Mononuclear cell (primary cell): ENCODE measurements around the gene TMEM161A. TPM values are rescaled to one million over a fixed set of nuclear protein-coding genes. Genes with fewer than 3 reads are reported as not detected.
"Not testable (repeated sequence)": the region's sequence is repeated elsewhere in the genome, so short reads cannot be mapped to it uniquely, and the experiment has no call there.

Experiments used
- H3K27me3 ChIP-seq: 2 replicates; pipeline ENCODE4 v1.6.0; 2011; ENCODE audit warnings: low read length, control low read depth; ENCODE audit not compliant: insufficient read depth
- H3K4me1 ChIP-seq: 2 replicates; pipeline ENCODE4 v1.5.1; 2011; ENCODE audit warnings: mild to moderate bottlenecking, low read length, control low read depth; ENCODE audit not compliant: insufficient read depth
- H3K4me3 ChIP-seq: 2 replicates; pipeline ENCODE4 v1.5.1; 2011; ENCODE audit warnings: mild to moderate bottlenecking, low read length, moderate library complexity
- H3K9me3 ChIP-seq: 2 replicates; pipeline ENCODE4 v1.5.1; 2011; ENCODE audit warnings: low read depth, mild to moderate bottlenecking, control low read depth, low read length
- total RNA-seq: library from RNA; depleted of rRNA; stranded (reverse); fragments of >200 nt; gene quantifications from one replicate; pipeline ENCODE4 v1.2.3, GENCODE V29; 2012

Gene TMEM161A
- total RNA-seq, 1 donor = 5.5 TPM

DNA sequence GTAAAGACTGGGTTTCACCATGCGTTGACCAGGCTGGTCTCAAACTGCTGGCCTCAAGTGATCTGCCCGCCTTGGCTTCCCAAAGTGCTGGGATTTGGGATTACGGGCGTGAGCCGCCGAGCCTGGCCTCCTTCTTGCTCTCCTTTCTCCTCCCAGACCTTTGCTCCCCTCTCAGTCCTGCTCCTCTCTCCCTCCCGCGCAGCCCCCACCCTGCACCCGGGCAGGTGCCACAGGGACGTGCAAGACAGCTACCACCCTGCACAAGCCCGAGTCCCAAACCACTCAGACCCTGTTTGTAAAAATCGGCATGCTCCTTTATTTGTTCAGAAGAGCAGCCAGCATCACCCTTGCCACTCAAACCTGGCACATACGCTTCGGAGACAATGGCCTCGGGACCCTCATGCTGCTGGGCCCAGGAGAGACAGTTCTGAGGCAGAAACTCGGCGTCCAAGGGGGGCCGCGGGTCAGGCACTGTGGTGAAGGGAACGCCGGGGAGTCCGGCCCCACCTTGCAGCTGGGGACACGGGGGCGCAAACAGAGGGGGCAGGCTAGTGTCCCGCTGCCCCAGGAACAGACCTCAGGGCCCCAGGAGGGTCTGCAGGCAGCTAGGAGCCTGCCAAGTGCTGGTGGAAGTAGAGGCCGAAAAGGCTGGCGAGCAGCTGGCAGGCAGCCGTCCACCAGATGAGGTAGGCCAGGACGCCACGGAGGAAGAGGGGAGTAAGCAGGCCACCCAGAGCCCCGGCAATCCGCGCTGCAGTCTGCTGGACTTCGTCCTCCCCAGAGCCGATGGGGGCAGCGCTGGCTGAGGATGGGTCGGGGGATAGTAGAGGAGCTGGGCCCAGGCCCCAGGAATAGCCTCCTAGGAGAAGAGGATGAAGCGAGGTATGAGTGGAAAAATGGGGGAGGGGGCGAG lies 18.7 kb downstream of the TMEM161A start:
- H3K4me1 ChIP-seq = no peaks in the 10 kb centered on the region
- H3K4me3 ChIP-seq = no peak overlapping the region
- H3K27me3 ChIP-seq = no peaks in the 10 kb centered on the region
- no peaks in the 10 kb centered on the region for H3K9me3 ChIP-seq

DNA sequence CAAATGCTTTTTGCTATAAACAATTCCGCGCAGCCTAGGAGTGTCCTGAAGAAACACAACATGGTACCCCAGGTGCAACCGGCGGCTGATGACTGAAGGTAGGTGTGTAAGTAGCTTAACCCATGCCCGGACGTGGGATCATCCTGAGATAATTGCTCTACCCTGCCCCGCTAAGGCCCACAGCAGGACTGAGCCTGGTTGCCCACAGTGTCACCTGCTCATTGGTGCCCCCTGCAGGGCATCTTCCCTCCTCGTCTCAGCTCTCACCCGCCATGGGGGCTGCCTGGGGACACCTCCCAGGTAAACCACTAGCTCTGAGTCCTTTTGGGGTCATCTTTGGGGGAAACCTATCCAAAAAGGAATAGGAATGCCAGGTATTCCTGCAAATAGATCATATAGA lies 22.3 kb downstream of the TMEM161A start:
- no peaks in the 10 kb centered on the region for H3K27me3 ChIP-seq
- H3K4me1 ChIP-seq = no peaks in the 10 kb centered on the region
- no peak overlapping the region for H3K4me3 ChIP-seq
- H3K9me3 ChIP-seq = no peaks in the 10 kb centered on the region

DNA sequence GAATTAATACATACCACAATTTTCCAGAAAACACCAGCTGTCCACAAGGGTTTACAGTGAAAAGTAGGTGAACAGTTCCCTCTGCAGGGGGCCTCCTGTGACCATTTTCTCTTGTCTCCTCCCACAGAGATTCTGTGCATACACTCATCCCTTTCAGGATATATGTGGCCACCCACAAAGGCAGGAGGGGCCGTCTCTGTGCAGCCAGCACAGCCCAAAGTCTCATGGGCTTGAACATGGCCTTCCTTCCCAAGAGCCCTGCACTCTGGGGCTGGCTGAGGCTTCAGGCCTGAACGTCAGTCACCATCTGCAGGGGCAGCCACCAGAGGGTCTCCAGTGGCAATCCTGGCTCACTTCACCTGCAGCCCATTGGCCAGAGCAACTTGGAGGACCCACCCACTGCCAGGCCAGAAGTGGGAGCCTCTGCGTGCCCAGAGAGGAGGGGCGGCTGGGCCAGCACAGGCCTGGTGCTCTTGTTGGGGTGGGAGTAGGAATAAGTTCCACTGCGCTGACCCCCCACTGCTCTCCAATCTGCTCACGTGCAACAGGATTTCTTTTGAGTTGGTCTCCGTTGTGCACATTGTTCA lies 25.1 kb downstream of the TMEM161A start:
- no peaks in the 10 kb centered on the region for H3K27me3 ChIP-seq
- no peaks in the 10 kb centered on the region for H3K9me3 ChIP-seq
- H3K4me1 ChIP-seq = peaks cover 6% of the 10 kb centered on the region
- no peak overlapping the region for H3K4me3 ChIP-seq

DNA sequence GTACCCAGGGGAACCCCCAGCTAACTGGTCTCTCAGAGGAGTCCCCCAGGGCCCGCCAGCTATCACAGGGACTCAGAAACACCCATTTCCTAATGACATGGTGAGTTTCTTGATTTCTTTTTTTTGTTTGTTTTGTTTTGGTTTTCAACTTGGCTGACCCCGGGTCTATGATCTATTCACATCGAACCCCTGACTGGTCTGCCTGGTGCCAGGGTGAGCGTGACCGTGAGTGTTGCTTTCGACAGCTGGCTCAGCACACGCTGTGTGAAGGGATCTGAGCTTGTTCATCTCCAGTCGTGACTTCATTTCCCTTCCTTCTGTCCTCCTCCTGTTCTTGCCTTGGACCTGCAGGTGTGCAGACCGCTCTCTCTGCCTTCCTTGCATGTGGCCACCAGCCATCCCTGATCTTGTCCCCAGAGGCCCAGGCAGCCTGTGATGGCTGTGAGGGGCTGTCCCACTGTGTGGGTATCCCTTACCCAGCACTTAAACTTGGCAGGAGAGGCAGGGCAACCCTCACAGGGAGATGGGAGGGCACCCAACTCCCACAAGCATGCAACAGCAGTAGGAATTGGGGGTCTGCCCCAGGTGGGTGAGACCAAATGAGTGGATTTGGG lies 26.2 kb downstream of the TMEM161A start:
- Histone ChIP-seq H3K4me3 (no peak overlapping the region), H3K4me1 (peaks cover 6% of the 10 kb centered on the region), H3K9me3 (no peaks in the 10 kb centered on the region), H3K27me3 (no peaks in the 10 kb centered on the region)

DNA sequence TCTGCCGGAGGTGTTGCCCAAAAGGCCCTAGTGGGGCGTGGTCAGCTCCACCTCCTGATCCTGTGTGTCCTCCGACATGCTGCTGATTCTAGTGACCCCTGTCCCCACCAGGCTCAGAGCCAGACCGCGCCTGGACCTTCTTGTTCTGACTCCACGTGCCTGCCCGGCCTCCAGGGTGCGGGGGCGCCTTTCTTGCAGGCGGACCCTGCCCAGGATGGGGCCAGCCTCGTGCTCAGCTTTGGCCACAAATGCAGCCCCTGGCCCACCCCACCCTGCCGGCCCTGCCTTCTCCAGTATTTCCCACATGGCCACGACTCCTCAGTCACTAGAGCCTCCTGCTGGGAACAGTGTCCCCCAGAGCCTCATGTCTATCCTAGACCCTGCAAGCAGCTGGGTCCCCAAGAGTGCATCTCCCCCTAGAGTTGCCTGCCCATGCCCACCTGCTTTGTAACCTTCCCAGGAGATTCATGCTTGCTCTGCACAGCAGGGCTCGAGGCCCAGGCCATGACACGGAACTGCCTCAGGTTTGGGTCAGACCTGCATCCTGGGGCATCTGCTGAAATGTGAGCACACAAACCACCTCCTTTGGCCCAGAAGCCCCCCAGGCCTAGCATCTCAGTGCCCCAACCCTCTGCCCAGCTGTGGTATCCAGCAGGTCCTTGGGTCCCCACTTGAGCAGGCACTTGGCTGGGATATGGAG lies 27.0 kb downstream of the TMEM161A start:
- H3K9me3 ChIP-seq = no peaks in the 10 kb centered on the region

DNA sequence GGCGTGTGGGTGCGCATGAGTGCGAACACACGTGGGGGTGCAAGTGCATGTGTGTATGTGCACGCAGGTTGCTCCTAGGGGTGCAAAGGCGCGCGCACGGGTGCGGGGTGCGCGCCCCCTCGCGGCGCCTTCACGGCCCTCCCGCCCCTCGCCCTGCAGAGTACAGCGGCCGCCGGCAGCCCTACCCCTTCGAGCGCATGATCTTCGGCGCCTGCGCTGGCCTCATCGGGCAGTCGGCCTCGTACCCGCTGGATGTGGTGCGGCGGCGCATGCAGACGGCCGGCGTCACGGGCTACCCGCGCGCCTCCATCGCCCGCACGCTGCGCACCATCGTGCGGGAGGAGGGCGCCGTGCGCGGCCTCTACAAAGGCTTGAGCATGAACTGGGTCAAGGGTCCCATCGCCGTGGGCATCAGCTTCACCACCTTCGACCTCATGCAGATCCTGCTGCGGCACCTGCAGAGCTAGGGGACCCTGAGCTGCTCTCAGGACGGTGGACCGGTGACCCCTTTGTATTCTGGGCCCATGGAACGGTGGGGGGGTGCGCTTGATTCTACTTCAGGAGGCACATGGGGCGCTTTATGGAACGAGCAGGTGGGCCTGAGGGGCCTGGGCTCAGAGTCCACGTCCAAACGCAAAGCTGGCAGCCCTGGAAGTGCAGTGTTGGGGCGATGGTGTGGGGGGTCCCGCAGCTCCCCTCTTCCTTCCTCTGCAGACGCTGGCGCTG lies 27.7 kb downstream of the TMEM161A start:
- Histone ChIP-seq H3K9me3 (no peaks in the 10 kb centered on the region), H3K4me3 (no peak overlapping the region), H3K4me1 (peaks cover 6% of the 10 kb centered on the region), H3K27me3 (no peaks in the 10 kb centered on the region)

More for the DNA sequence above, 27.0 kb downstream of the TMEM161A start:
- H3K4me3 ChIP-seq = no peak overlapping the region
- no peaks in the 10 kb centered on the region for H3K27me3 ChIP-seq
- peaks cover 6% of the 10 kb centered on the region for H3K4me1 ChIP-seq

DNA sequence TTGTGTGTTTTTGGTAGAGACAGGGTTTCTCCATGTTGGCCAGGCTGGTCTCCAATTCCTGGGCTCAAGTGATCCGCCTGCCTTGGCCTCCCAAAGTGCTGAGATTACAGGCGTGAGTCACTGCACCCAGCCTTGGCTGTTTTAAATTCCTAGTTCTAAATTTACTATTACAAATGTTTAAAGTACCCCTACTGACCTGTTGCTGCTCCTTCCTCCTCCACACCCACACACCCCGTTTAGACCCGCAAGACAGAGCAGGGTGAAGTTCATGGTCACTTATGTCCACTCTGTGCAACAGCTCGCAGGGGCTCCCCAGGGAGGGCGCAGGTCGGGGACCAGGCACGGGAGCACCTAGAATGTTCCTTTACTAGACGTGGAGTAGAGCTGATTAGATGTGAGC lies 28.7 kb downstream of the TMEM161A start:
- Histone ChIP-seq H3K27me3 (no peaks in the 10 kb centered on the region), H3K9me3 (no peaks in the 10 kb centered on the region), H3K4me1 (peaks cover 6% of the 10 kb centered on the region), H3K4me3 (no peak overlapping the region)

DNA sequence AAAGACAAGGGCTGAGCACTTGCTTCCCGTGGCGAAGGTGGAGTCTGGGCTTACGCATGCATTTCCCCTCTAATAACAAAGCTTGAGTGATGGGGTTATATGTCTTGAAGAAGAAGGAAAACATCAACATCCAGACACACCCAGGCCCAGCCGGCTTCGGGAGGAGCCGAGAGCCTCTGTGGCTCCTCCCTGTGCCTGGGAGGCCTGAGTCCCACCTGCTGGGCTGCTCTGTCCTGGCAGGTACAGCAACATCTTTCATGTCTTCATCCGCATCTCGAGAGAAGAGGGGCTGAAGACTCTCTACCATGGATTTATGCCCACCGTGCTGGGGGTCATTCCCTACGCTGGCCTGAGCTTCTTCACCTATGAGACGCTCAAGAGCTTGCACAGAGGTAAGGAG lies 30.6 kb downstream of the TMEM161A start:
- Histone ChIP-seq H3K4me3 (no peak overlapping the region), H3K9me3 (no peaks in the 10 kb centered on the region), H3K4me1 (peaks cover 6% of the 10 kb centered on the region), H3K27me3 (no peaks in the 10 kb centered on the region)

DNA sequence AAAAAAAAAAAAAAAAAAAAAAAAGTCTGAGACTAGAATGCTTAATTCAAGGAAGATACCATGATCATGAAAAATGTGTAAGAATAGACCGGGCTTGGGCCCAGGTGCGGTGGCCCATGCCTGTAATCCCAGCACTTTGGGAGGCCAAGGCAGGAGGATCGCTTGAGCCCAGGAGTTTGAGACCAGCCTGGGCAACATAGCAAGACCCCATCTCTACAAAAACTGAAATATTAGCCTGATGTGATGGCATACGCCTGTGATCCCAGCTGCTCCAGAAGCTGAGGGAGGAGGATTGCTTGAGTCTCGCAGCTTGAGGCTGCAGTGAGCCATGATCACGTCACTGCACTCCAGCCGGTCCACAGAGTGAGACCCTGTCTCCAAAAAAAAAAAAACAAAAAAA lies 31.3 kb downstream of the TMEM161A start:
- not testable (repeated sequence) for H3K4me1 ChIP-seq, H3K27me3 ChIP-seq, H3K4me3 ChIP-seq, H3K9me3 ChIP-seq

DNA sequence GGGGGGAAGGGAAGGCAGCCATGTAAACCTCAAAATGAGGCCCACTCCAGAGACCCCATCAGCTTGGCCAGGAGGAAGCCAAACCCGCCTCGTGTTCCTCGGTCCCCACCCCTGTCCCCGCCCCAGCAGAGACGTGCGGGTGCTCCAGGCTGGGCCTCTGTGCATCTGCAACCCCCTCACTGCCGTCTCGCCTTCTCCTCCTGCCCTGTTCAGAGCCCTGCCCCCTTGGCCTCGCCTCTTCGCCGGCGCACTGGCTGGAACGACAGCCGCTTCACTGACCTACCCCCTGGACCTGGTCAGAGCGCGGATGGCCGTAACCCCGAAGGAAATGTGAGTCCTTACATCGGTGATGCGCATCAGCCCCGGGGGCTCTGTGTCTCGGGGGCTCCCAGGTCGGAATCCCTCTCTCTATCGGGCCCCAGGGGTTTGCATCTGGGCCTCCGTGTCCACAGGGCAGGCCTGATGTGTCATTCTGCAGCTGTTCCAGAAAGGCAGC lies 32.2 kb downstream of the TMEM161A start:
- peaks cover 6% of the 10 kb centered on the region for H3K4me1 ChIP-seq
- H3K27me3 ChIP-seq = no peaks in the 10 kb centered on the region
- H3K4me3 ChIP-seq = no peak overlapping the region
- no peaks in the 10 kb centered on the region for H3K9me3 ChIP-seq

DNA sequence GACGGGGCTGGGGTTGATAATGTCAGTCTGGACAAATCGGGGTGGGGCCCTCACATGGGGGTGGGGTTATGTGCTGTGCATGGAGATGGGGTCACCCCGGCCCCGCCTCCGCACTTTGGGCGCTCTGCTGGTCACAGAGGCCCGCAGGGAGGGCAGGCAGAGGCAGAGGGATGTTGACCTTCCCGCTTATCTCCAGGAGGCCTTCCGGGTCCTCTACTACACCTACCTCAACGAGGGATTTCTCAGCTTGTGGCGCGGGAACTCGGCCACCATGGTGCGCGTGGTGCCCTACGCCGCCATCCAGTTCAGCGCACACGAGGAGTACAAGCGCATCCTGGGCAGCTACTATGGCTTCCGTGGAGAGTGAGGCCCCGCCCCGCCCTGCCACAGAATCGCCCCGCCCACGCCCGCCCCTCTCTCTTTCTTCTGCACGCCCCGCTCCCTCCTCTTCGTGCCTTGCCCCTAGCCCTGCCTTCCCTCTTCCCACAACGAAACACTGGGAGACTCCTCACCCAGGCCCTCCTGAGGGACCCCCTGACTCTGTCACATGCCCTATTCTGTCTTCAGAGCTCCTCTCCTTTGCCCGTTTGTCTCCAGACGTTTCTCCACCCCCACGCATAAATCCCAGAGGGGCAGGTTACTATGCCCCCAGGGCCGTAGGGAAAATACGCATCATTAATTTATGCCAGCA lies 32.8 kb downstream of the TMEM161A start:
- Histone ChIP-seq H3K4me1 (peaks cover 4% of the 10 kb centered on the region), H3K27me3 (no peaks in the 10 kb centered on the region), H3K9me3 (no peaks in the 10 kb centered on the region), H3K4me3 (no peak overlapping the region)

DNA sequence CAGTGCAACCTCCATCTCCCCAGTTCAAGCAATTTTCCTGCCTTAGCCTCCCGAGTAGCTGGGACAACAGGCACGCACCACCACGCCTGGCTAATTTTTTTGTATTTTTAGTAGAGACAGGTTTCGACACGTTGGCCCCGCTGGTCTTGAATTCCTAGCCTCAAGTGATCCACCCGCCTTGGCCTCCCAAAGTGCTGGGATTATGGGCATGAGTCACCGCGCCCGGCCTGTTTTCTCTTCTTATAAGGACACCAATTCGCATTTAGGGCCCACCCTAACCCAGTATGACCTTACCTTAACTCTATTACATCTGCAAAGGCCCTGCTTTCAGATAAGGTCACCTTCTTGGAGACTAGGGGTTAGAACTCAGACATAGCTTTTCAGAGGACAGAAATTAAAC lies 35.1 kb downstream of the TMEM161A start:
- no peaks in the 10 kb centered on the region for H3K9me3 ChIP-seq
- no peak overlapping the region for H3K4me3 ChIP-seq
- H3K27me3 ChIP-seq = no peaks in the 10 kb centered on the region
- H3K4me1 ChIP-seq = no peaks in the 10 kb centered on the region

DNA sequence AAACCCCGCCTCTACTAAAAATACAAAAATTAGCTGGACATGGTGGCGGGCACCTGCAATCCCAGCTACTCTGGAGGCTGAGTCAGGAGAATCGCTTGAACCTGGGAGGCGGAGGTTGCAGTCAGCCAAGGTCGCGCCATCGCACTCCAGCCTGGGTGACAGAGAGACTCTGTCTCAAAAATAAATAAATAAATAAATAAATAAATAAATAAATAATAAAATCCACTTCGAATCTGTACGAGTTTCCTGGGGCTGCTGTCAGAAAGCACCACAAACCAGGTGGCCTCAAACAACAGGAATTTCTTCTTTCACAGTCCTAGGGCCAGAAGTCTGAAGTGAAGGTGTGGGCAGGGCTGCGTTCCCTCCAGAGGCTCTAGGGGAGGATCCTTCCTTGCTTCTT lies 35.7 kb downstream of the TMEM161A start:
- not testable (repeated sequence) for H3K4me3 ChIP-seq, H3K27me3 ChIP-seq, H3K4me1 ChIP-seq, H3K9me3 ChIP-seq

DNA sequence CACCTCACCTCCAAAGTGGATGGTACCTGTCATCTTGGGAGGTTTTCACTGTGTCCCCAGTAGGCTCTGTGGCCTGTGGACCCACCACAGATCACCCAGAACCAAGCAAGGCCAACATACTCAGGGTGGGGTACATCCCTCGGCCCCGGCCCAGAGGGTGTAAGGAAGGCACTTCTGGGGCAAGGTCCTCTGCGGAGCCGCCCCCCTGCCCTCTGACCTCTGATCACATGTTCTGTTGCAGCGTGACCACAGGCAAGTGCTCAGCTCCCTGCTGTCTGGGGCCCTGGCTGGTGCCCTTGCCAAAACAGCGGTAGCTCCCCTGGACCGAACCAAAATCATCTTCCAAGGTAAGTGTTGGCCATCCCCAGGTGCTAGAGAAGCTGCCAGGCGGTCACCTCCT lies 36.7 kb downstream of the TMEM161A start:
- no peak overlapping the region for H3K4me3 ChIP-seq
- no peaks in the 10 kb centered on the region for H3K9me3 ChIP-seq
- no peaks in the 10 kb centered on the region for H3K4me1 ChIP-seq
- H3K27me3 ChIP-seq = no peaks in the 10 kb centered on the region
